MM.1S (cell line): ENCODE data around the gene GBP3.
"Not testable (repeated sequence)": the region's sequence is repeated elsewhere in the genome, so short reads cannot be mapped to it uniquely, and the experiment has no call there.

ENCODE experiments used
- DNase-seq: peaks from one replicate; pipeline ENCODE4 v3.0.0-alpha.2; 2015
- H2AFZ ChIP-seq: fragments of 300-600 bp; sonication (generic); 2 replicates; pipeline ENCODE4 v1.6.0; 2016; ENCODE audit warnings: antibody characterized with exemption, low read length
- H3F3A ChIP-seq: fragments of 300-600 bp; sonication (generic); 2 replicates; pipeline ENCODE4 v1.6.1; 2016; ENCODE audit warnings: mild to moderate bottlenecking, antibody characterized with exemption, low read length, moderate library complexity, mixed read lengths; ENCODE audit not compliant: insufficient read depth
- H3K27ac ChIP-seq: fragments of 300-600 bp; sonication (generic); 2 replicates; pipeline ENCODE4 v1.5.1; 2016; ENCODE audit warnings: mild to moderate bottlenecking, low read length
- H3K27me3 ChIP-seq: fragments of 300-600 bp; sonication (generic); replicated peaks from 2 replicates; pipeline ENCODE4 v1.6.0; 2016; ENCODE audit warnings: low read length; ENCODE audit not compliant: insufficient read depth
- H3K36me3 ChIP-seq: fragments of 300-600 bp; sonication (generic); replicated peaks from 2 replicates; pipeline ENCODE4 v1.6.1; 2016; ENCODE audit warnings: mild to moderate bottlenecking, low read length, mixed read lengths; ENCODE audit not compliant: insufficient read depth
- H3K4me1 ChIP-seq: fragments of 300-600 bp; sonication (generic); 2 replicates; pipeline ENCODE4 v1.6.1; 2016; ENCODE audit warnings: low read length, mixed read lengths
- H3K4me2 ChIP-seq: fragments of 300-600 bp; sonication (generic); 2 replicates; pipeline ENCODE4 v1.6.0; 2016; ENCODE audit warnings: low read depth, low read length
- H3K4me3 ChIP-seq: fragments of 300-600 bp; sonication (generic); 2 replicates; pipeline ENCODE4 v1.5.1; 2016; ENCODE audit warnings: low read length, mixed read lengths
- H3K79me2 ChIP-seq: fragments of 300-600 bp; sonication (generic); 2 replicates; pipeline ENCODE4 v1.6.1; 2016; ENCODE audit warnings: mixed run types, low read length, mixed read lengths
- H3K9ac ChIP-seq: fragments of 300-600 bp; sonication (generic); 2 replicates; pipeline ENCODE4 v1.6.1; 2016; ENCODE audit warnings: low read length, mixed read lengths
- H3K9me2 ChIP-seq: fragments of 300-600 bp; sonication (generic); replicated peaks from 2 replicates; pipeline ENCODE4 v1.6.1; 2016; ENCODE audit warnings: mild to moderate bottlenecking, low read length, mixed read lengths; ENCODE audit not compliant: insufficient read depth
- H3K9me3 ChIP-seq: fragments of 300-600 bp; sonication (generic); replicated peaks from 2 replicates; pipeline ENCODE4 v1.6.1; 2016; ENCODE audit warnings: mild to moderate bottlenecking, low read length, mixed read lengths; ENCODE audit not compliant: insufficient read depth
- H4K20me1 ChIP-seq: fragments of 300-600 bp; sonication (generic); 2 replicates; pipeline ENCODE4 v1.6.1; 2016; ENCODE audit warnings: mild to moderate bottlenecking, low read length, moderate library complexity, mixed read lengths; ENCODE audit not compliant: insufficient read depth
- CTCF ChIP-seq: fragments of 300-600 bp; sonication (generic); IDR thresholded peaks from 2 replicates; pipeline ENCODE4 v1.5.1; 2016; ENCODE audit warnings: antibody characterized with exemption, low read length, mixed read lengths
- EZH2 ChIP-seq: fragments of 300-600 bp; sonication (generic); optimal IDR thresholded peaks from 2 replicates; pipeline ENCODE3; 2017; ENCODE audit warnings: low read depth, mild to moderate bottlenecking, antibody characterized with exemption, low read length, mixed read lengths
- EZH2phosphoT487 ChIP-seq: fragments of 300-600 bp; sonication (generic); IDR thresholded peaks from 2 replicates; pipeline ENCODE4 v1.6.1; 2018; ENCODE audit warnings: antibody characterized with exemption, low read length

GBP3 gene

DNA sequence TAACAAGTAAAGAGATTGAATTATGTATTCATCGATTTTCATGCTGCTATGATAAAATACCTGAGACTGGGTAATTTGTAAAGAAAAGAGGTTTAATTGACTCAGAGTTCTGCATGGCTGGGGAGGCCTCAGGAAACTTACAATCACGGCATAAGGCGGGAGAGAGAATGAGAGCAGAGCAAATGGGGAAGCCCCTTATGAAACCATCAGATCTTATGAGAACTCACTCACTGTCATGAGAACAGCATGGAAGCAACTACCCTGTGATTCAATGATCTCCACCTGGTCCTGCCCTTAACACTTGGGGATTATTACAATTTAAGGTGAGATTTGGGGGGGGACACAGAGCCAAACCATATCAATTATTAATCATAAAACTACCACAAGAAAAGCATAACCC, 3.3 kb upstream of the GBP3 start:
- Histone ChIP-seq H3K79me2 (peaks cover 17% of the 10 kb centered on the region), H3K27me3 (no peaks in the 10 kb centered on the region)
- no peak for DNase-seq

DNA sequence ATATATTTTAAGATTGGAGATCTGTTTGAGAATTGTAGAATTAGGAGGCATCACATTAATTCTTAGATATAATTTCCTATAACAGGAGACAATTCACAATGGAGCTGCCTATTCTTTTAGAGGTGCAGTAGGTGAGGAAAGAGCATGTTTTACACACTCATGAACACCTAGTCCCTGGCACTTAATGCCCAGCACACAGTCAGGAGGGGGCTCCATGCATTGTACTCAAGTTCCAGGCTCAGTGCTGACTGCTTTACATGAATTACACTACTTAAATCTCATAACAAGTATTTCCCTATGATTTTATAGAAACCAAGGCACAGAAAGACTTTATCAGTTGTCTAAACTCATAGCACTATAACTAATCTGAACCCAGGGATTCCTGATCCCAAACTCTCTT, 360 bp upstream of the GBP3 start:
- Histone ChIP-seq H4K20me1 (no peaks in the 10 kb centered on the region), H3K9ac (peak overlapping the region; percentile 64; the same call in 1 of the 2 replicates), H3K4me1 (peaks cover 17% of the 10 kb centered on the region), H3K9me2 (no peaks in the 10 kb centered on the region), H3F3A (peaks cover 12% of the 10 kb centered on the region; the same call in 1 of the 2 replicates), H3K4me2 (peak overlapping the region; percentile 84), H3K27me3 (no peaks in the 10 kb centered on the region), H2AFZ (peak overlapping the region; percentile 88), H3K4me3 (peak overlapping the region; percentile 68), H3K79me2 (peaks cover 31% of the 10 kb centered on the region), H3K9me3 (no peaks in the 10 kb centered on the region), H3K27ac (peak overlapping the region; percentile 79), H3K36me3 (no peaks in the 10 kb centered on the region)
- TF ChIP-seq EZH2phosphoT487: no peak
- no peak for TF ChIP-seq CTCF
- TF ChIP-seq EZH2: no peak
- peak; percentile 24 for DNase-seq

More for the DNA sequence above, 3.3 kb upstream of the GBP3 start:
- H3F3A ChIP-seq: peaks cover 12% of the 10 kb centered on the region; the same call in 1 of the 2 replicates
- no peak overlapping the region for H3K9ac ChIP-seq
- H2AFZ ChIP-seq: no peak overlapping the region
- H3K4me2 ChIP-seq: no peak overlapping the region
- no peaks in the 10 kb centered on the region for H3K36me3 ChIP-seq
- no peak overlapping the region for H3K4me3 ChIP-seq
- peaks cover 7% of the 10 kb centered on the region for H3K4me1 ChIP-seq
- H3K9me3 ChIP-seq: no peaks in the 10 kb centered on the region
- no peak for TF ChIP-seq CTCF
- TF ChIP-seq EZH2: no peak
- no peak for TF ChIP-seq EZH2phosphoT487
- no peaks in the 10 kb centered on the region for H3K9me2 ChIP-seq
- no peaks in the 10 kb centered on the region for H4K20me1 ChIP-seq
- H3K27ac ChIP-seq: no peak overlapping the region

GRCh38 chr1:89018318-89018717, 4.3 kb downstream of the GBP3 start:
- H3K4me3 ChIP-seq, H3K4me2 ChIP-seq, H3K9ac ChIP-seq, H3K27ac ChIP-seq, H3K9me2 ChIP-seq, H3K9me3 ChIP-seq, H3K27me3 ChIP-seq, DNase-seq, H4K20me1 ChIP-seq, H3K36me3 ChIP-seq, H2AFZ ChIP-seq: not testable (repeated sequence)
- Histone ChIP-seq H3F3A (peaks cover 12% of the 10 kb centered on the region; the same call in 1 of the 2 replicates), H3K79me2 (peaks cover 35% of the 10 kb centered on the region), H3K4me1 (peaks cover 17% of the 10 kb centered on the region)

DNA sequence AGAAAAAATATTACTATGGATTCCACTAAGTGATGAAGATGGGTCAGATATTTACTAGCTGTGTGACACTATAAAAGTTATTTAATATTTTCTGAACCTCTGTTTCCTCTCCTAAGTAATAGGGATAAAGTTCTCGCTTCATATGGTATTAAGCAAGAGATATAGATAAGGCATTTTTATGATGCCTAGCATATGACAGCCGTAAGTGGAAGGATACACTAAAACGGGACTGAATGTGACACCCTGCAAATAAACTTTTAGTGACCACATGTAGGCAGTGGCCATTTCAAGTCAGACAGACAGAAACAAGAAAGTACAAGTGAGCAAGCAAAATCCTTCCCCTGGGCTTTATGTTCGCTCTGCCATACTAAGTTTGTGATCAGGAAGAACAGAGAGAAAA, 14.2 kb downstream of the GBP3 start:
- no peak for DNase-seq
- TF ChIP-seq EZH2 (no peak), CTCF (no peak), EZH2phosphoT487 (no peak)
- Histone ChIP-seq H3K79me2 (no peaks in the 10 kb centered on the region), H3K4me2 (no peak overlapping the region), H3K27me3 (no peaks in the 10 kb centered on the region), H4K20me1 (no peaks in the 10 kb centered on the region), H3K27ac (no peak overlapping the region), H3K4me1 (no peaks in the 10 kb centered on the region), H3K4me3 (no peak overlapping the region), H3K9me3 (no peaks in the 10 kb centered on the region), H3F3A (no peaks in the 10 kb centered on the region), H3K9me2 (no peaks in the 10 kb centered on the region), H3K36me3 (peaks cover 6% of the 10 kb centered on the region; the same call in 1 of the 2 replicates), H3K9ac (no peak overlapping the region), H2AFZ (no peak overlapping the region)
